ENCODE data around the gene MAD1L1. TPM values are rescaled to one million over a fixed set of nuclear protein-coding genes. Genes with fewer than 3 reads are reported as not detected.

The MAD1L1 gene
- total and polyA plus RNA-seq, 4 donors: 12.8 to 20.7 (median 16.5) TPM

DNA sequence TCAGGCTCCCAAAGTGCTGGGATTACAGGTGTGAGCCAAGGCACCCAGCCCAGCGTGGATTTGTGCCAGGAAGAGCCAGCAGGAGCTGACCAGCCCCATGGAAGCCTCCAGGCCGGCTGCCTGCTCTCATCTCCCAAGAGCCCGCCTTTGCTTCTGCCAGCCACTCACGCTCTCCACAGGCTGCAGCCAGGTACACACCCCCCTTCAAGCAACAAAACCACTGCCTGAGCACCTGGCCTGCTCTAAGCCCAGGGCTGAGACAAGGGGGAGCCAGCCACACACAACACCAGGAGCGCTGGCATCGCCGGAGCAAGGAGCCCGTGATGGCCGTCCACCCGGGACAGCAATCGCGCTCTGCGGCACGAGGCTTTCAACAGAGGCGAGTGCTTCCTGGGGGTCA is 34.5 kb downstream of the MAD1L1 start (continued):
- TF ChIP-seq HNF4G (IDR thresholded peaks at IDR 0.05) (no peak), YY1 (IDR thresholded peaks at IDR 0.05) (no peak), SP1 (IDR thresholded peaks at IDR 0.05) (no peak)

GRCh38 chr7:2197436-2198155 is 35.1 kb downstream of the MAD1L1 start:
- Histone ChIP-seq H3K9ac (ENCODE audit: low read depth in 1 of 2, low read length in 2 of 2) (no peak overlapping the region), H3K27me3 (ENCODE audit: control insufficient read depth in 4 of 4, insufficient read depth in 4 of 4, low read length in 3 of 4) (no peaks in the 10 kb centered on the region), H3K4me1 (ENCODE audit: control insufficient read depth in 4 of 4, insufficient read depth in 4 of 4, low read length in 3 of 4) (no peaks in the 10 kb centered on the region), H3K9me3 (ENCODE audit: control insufficient read depth in 4 of 4, low read length in 3 of 4) (peaks cover 0 to 5% (median 3%) of the 10 kb centered on the region in 4 donors), H3K27ac (ENCODE audit: low read depth in 1 of 2, low read length in 2 of 2) (no peak overlapping the region), H3K4me3 (ENCODE audit: low read depth in 1 of 3, low read length in 3 of 3) (no peak overlapping the region), H3K36me3 (ENCODE audit: control insufficient read depth in 4 of 4, insufficient read depth in 3 of 4, low read depth in 1 of 4, low read length in 3 of 4) (peaks cover 4 to 12% (median 5%) of the 10 kb centered on the region in 4 donors)
- no peak for DNase-seq (ENCODE audit: low spot score)
- WGBS: 95% methylated on average over 21 of the region's 21 CpGs
- TF ChIP-seq HNF4A (conservative IDR thresholded peaks at IDR 0.05): no peak
- no peak for TF ChIP-seq YY1 (IDR thresholded peaks at IDR 0.05)
- no peak for TF ChIP-seq GABPA (IDR thresholded peaks at IDR 0.05 in 1 of 2, conservative IDR thresholded peaks at IDR 0.05 in 1 of 2)
- no peak for TF ChIP-seq JUND (IDR thresholded peaks at IDR 0.05)
- no peak for TF ChIP-seq RAD21 (IDR thresholded peaks at IDR 0.05)
- no peak for TF ChIP-seq FOXA1 (IDR thresholded peaks at IDR 0.05)
- no peak for TF ChIP-seq SP1 (IDR thresholded peaks at IDR 0.05)
- TF ChIP-seq, protein P1, sequence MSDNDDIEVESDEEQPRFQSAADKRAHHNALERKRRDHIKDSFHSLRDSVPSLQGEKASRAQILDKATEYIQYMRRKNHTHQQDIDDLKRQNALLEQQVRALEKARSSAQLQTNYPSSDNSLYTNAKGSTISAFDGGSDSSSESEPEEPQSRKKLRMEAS (IDR thresholded peaks at IDR 0.05): no peak
- no peak for TF ChIP-seq CTCF (IDR thresholded peaks at IDR 0.05; ENCODE audit: low read depth, low read length, missing input control)
- no peak for TF ChIP-seq ZBTB33 (IDR thresholded peaks at IDR 0.05)
- no peak for TF ChIP-seq RXRA (IDR thresholded peaks at IDR 0.05)
- TF ChIP-seq, protein P2, sequence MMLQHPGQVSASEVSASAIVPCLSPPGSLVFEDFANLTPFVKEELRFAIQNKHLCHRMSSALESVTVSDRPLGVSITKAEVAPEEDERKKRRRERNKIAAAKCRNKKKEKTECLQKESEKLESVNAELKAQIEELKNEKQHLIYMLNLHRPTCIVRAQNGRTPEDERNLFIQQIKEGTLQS (IDR thresholded peaks at IDR 0.05): no peak
- no peak for TF ChIP-seq EGR1 (IDR thresholded peaks at IDR 0.05; ENCODE audit: low read depth in 2 of 2)
- TF ChIP-seq NR2F2 (IDR thresholded peaks at IDR 0.05): no peak
- TF ChIP-seq HNF4G (IDR thresholded peaks at IDR 0.05): no peak
- no peak for TF ChIP-seq FOXA2 (IDR thresholded peaks at IDR 0.05)
- TF ChIP-seq TAF1 (conservative IDR thresholded peaks at IDR 0.05): no peak
- no peak for TF ChIP-seq REST (IDR thresholded peaks at IDR 0.05)
